Measurements from ENCODE around the gene GJB5.

- TF ChIP-seq CTCF (IDR thresholded peaks at IDR 0.05; ENCODE audit: low read depth, low read length, poor library complexity, severe bottlenecking) (no peak), EZH2phosphoT487 (IDR thresholded peaks at IDR 0.05; ENCODE audit: borderline replicate concordance, low read length) (no peak)
These were observed 37.6 kb downstream of the GJB5 start for GRCh38 chr1:34792424-34792823.
